Neural progenitor cell (in vitro differentiated cells): ENCODE measurements around the gene CADM1. TPM values are rescaled to one million over a fixed set of nuclear protein-coding genes. Genes with fewer than 3 reads are reported as not detected.
A peak's percentile ranks its signal among the peaks of the same experiment; 100 is the strongest.

Experiments
- DNase-seq: peaks from one replicate; pipeline ENCODE4 v3.0.0-alpha.2; 2016; ENCODE audit warnings: low spot score
- H2AFZ ChIP-seq: fragments of 200-600 bp; sonication (generic); replicated peaks from 2 replicates; pipeline ENCODE4 v1.6.1; 2016; ENCODE audit warnings: antibody characterized with exemption
- H3F3A ChIP-seq: fragments of 200-600 bp; sonication (generic); 2 replicates; pipeline ENCODE4 v1.6.1; 2016; ENCODE audit warnings: antibody characterized with exemption, low read depth
- H3K27ac ChIP-seq: fragments of 200-600 bp; sonication (generic); 2 replicates; pipeline ENCODE4 v1.5.1; 2016; ENCODE audit warnings: mild to moderate bottlenecking
- H3K27me3 ChIP-seq: fragments of 200-600 bp; sonication (generic); 2 replicates; pipeline ENCODE4 v1.6.1; 2016; ENCODE audit warnings: mild to moderate bottlenecking, moderate library complexity
- H3K36me3 ChIP-seq: fragments of 200-600 bp; sonication (generic); 2 replicates; pipeline ENCODE4 v1.5.1; 2016
- H3K4me1 ChIP-seq: fragments of 200-600 bp; sonication (generic); 2 replicates; pipeline ENCODE4 v1.6.1; 2016; ENCODE audit warnings: mixed run types
- H3K4me2 ChIP-seq: fragments of 200-600 bp; sonication (generic); 2 replicates; pipeline ENCODE4 v1.6.1; 2016
- H3K4me3 ChIP-seq: fragments of 200-600 bp; sonication (generic); 2 replicates; pipeline ENCODE4 v1.5.1; 2016
- H3K79me2 ChIP-seq: fragments of 200-600 bp; sonication (generic); 2 replicates; pipeline ENCODE4 v1.6.1; 2016; ENCODE audit warnings: low read depth
- H3K9ac ChIP-seq: fragments of 200-600 bp; sonication (generic); 2 replicates; pipeline ENCODE4 v1.6.1; 2016
- H3K9me3 ChIP-seq: fragments of 200-600 bp; sonication (generic); 2 replicates; pipeline ENCODE4 v1.5.1; 2016; ENCODE audit warnings: low read depth
- H4K20me1 ChIP-seq: fragments of 200-600 bp; sonication (generic); 2 replicates; pipeline ENCODE4 v1.6.1; 2016; ENCODE audit warnings: low read depth
- H3K27ac Mint-ChIP-seq: 3 replicates; pipeline ENCODE4 v1.8.0; 2021; ENCODE audit warnings: mixed read lengths
- H3K27me3 Mint-ChIP-seq: 2 replicates; pipeline ENCODE4 v1.8.0; 2022; ENCODE audit warnings: low read depth, mild to moderate bottlenecking, inconsistent platforms, moderate library complexity, mixed read lengths; ENCODE audit not compliant: insufficient read depth
- H3K36me3 Mint-ChIP-seq: 3 replicates; pipeline ENCODE4 v1.8.0; 2021; ENCODE audit warnings: mixed read lengths
- H3K4me1 Mint-ChIP-seq: 3 replicates; pipeline ENCODE4 v1.8.0; 2021; ENCODE audit warnings: mixed read lengths
- H3K4me3 Mint-ChIP-seq: 3 replicates; pipeline ENCODE4 v1.8.0; 2021; ENCODE audit warnings: mild to moderate bottlenecking, moderate library complexity, mixed read lengths
- H3K9me3 Mint-ChIP-seq: 3 replicates; pipeline ENCODE4 v1.8.0; 2020; ENCODE audit warnings: mixed read lengths
- EZH2 ChIP-seq: fragments of 200-600 bp; sonication (generic); IDR thresholded peaks from 2 replicates; pipeline ENCODE4 v1.6.1; 2017; ENCODE audit warnings: antibody characterized with exemption, mild to moderate bottlenecking, moderate library complexity
- EZH2phosphoT487 ChIP-seq: fragments of 200-600 bp; sonication (generic); IDR thresholded peaks from 2 replicates; pipeline ENCODE4 v1.6.1; 2017; ENCODE audit warnings: antibody characterized with exemption
- total RNA-seq: library from RNA; depleted of rRNA; stranded (reverse); fragments of >200 nt; gene quantifications from 2 replicates; pipeline ENCODE4 v1.2.3, GENCODE V29; 2015; ENCODE audit warnings: low replicate concordance
- TF ChIP-seq, protein P1 (sequence below): fragments of 200-600 bp; sonication (generic); IDR thresholded peaks from 2 replicates; pipeline ENCODE4 v1.5.1; 2017; ENCODE audit warnings: antibody characterized with exemption, mild to moderate bottlenecking

CADM1 gene
- total RNA-seq, 1 donor from 2014 or later = 123 TPM

- H3K4me3 ChIP-seq = no peak overlapping the region
- peaks cover 24% of the 10 kb centered on the region for H4K20me1 ChIP-seq
- H3F3A ChIP-seq = peaks cover 25% of the 10 kb centered on the region
- H3K9me3 ChIP-seq = no peaks in the 10 kb centered on the region
- Mint-ChIP-seq H3K9me3 (no peaks in the 10 kb centered on the region), H3K27ac (no peak overlapping the region), H3K4me1 (peaks cover 28% of the 10 kb centered on the region), H3K36me3 (no peaks in the 10 kb centered on the region), H3K27me3 (no peaks in the 10 kb centered on the region), H3K4me3 (no peak overlapping the region)
- H3K4me1 ChIP-seq = peaks cover 38% of the 10 kb centered on the region
- peak; percentile 16 for DNase-seq
- no peak for TF ChIP-seq EZH2phosphoT487
- no peak for TF ChIP-seq EZH2
- TF ChIP-seq, protein P1, sequence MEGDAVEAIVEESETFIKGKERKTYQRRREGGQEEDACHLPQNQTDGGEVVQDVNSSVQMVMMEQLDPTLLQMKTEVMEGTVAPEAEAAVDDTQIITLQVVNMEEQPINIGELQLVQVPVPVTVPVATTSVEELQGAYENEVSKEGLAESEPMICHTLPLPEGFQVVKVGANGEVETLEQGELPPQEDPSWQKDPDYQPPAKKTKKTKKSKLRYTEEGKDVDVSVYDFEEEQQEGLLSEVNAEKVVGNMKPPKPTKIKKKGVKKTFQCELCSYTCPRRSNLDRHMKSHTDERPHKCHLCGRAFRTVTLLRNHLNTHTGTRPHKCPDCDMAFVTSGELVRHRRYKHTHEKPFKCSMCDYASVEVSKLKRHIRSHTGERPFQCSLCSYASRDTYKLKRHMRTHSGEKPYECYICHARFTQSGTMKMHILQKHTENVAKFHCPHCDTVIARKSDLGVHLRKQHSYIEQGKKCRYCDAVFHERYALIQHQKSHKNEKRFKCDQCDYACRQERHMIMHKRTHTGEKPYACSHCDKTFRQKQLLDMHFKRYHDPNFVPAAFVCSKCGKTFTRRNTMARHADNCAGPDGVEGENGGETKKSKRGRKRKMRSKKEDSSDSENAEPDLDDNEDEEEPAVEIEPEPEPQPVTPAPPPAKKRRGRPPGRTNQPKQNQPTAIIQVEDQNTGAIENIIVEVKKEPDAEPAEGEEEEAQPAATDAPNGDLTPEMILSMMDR = no peak
- H2AFZ ChIP-seq = no peak overlapping the region
- peak overlapping the region; percentile 51 for H3K4me2 ChIP-seq
- no peaks in the 10 kb centered on the region for H3K36me3 ChIP-seq
- H3K9ac ChIP-seq = no peak overlapping the region
- H3K27me3 ChIP-seq = no peaks in the 10 kb centered on the region
- H3K79me2 ChIP-seq = peaks cover 56% of the 10 kb centered on the region
- no peak overlapping the region for H3K27ac ChIP-seq
Measured at GRCh38 chr11:115409691-115410220, 94.5 kb downstream of the CADM1 start.

DNA sequence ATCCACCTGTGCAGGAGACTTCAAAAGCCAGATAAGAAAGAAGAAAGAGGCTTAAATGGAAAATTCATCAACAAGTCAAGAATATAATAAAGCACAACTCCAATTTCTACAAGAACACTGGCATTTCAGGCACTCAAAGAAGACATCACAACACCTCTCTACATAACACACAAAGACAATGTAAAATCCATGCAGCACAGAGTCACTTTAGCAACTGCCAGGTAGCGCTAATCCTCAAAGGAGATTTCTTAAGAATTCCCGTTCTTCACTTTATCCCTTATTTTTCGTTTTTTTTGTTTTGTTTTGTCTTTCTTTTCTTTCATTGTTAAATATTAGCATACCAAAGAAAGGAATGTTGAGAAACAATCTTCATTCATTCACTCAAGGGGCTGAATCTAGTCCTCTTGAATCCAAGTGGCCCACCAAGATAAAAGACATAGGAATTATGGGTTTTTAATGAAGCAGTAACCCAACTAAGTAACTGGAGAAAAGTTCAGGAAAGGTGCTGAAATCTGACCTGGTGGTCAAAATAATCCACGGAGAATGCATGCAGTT, 95.0 kb downstream of the CADM1 start:
- Histone ChIP-seq H3K27ac (peak overlapping the region; percentile 13), H3K36me3 (no peaks in the 10 kb centered on the region), H3K4me3 (no peak overlapping the region), H3K4me2 (peak overlapping the region; percentile 51), H3K9ac (no peak overlapping the region), H4K20me1 (peaks cover 23% of the 10 kb centered on the region), H2AFZ (no peak overlapping the region), H3K9me3 (no peaks in the 10 kb centered on the region), H3F3A (peaks cover 25% of the 10 kb centered on the region), H3K79me2 (peaks cover 56% of the 10 kb centered on the region), H3K27me3 (no peaks in the 10 kb centered on the region), H3K4me1 (peaks cover 38% of the 10 kb centered on the region)
- Mint-ChIP-seq H3K27me3 (no peaks in the 10 kb centered on the region), H3K36me3 (no peaks in the 10 kb centered on the region), H3K4me3 (no peak overlapping the region), H3K27ac (no peak overlapping the region), H3K4me1 (peaks cover 27% of the 10 kb centered on the region), H3K9me3 (no peaks in the 10 kb centered on the region)
- no peak for TF ChIP-seq EZH2
- TF ChIP-seq, protein P1 = no peak
- no peak for TF ChIP-seq EZH2phosphoT487
- DNase-seq = peak; percentile 43

- H4K20me1 ChIP-seq = peaks cover 21% of the 10 kb centered on the region
- no peaks in the 10 kb centered on the region for H3K9me3 ChIP-seq
- no peaks in the 10 kb centered on the region for H3K36me3 Mint-ChIP-seq
- no peak for DNase-seq
- H3K4me2 ChIP-seq = no peak overlapping the region
- H3K4me1 ChIP-seq = peaks cover 38% of the 10 kb centered on the region
- peaks cover 25% of the 10 kb centered on the region for H3F3A ChIP-seq
- H3K79me2 ChIP-seq = peaks cover 63% of the 10 kb centered on the region
- no peaks in the 10 kb centered on the region for H3K9me3 Mint-ChIP-seq
- no peaks in the 10 kb centered on the region for H3K36me3 ChIP-seq
- peaks cover 27% of the 10 kb centered on the region for H3K4me1 Mint-ChIP-seq
- no peak overlapping the region for H3K4me3 Mint-ChIP-seq
- no peaks in the 10 kb centered on the region for H3K27me3 Mint-ChIP-seq
- TF ChIP-seq EZH2 (no peak), EZH2phosphoT487 (no peak)
- H3K27me3 ChIP-seq = no peaks in the 10 kb centered on the region
- peak overlapping the region; percentile 13 for H3K27ac ChIP-seq
- no peak overlapping the region for H2AFZ ChIP-seq
- H3K27ac Mint-ChIP-seq = no peak overlapping the region
- H3K4me3 ChIP-seq = no peak overlapping the region
- H3K9ac ChIP-seq = no peak overlapping the region
Measured at GRCh38 chr11:115408036-115408921, 95.9 kb downstream of the CADM1 start.
